Activated T-cell treated with anti-CD3 and anti-CD28 coated beads for 1 hour (primary cell): ENCODE data around the gene USP6NL.

Experiments
- DNase-seq: peaks from one replicate; pipeline ENCODE4 v3.0.0-alpha.2; 2020; ENCODE audit warnings: low read depth

USP6NL gene

DNA sequence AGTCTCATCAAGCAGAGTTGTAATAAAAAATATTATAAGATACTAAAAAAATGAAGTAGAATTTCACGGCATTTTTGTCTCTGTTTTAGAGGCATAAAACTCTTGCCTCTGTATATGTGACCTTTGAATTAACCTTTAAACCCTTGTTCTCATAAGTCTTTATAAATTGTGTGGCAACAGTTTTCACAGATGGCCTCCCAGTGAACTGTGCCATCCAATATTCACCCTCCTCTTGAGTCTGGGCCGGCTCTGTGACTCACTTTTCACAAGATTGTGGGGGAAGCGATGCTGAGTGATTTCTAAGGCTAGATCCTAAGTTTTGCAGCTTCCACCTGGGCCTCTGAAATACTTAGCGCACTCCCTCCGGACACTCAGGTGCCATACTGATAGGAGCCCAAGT lies 4.6 kb upstream of the USP6NL start:
- no peak for DNase-seq

DNA sequence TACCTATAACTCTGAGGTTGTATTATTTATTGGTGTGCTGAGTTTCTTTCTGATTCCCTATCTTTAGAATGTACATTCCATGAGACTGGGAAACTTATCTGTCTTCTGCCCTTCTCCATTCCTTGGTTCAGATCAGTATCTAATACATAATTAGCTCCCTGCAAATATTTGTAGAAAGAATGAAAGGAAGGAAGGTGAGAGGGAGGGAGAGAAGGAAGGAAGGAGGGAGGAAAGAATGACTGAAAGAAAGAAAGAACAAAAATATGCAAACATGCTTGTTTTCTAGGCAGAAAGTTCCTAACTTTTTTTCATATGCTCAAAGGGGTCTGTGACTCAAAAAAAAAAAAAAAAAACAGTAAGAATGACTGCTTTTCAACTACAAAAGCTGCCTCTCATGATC lies 3.9 kb upstream of the USP6NL start:
- no peak for DNase-seq

DNA sequence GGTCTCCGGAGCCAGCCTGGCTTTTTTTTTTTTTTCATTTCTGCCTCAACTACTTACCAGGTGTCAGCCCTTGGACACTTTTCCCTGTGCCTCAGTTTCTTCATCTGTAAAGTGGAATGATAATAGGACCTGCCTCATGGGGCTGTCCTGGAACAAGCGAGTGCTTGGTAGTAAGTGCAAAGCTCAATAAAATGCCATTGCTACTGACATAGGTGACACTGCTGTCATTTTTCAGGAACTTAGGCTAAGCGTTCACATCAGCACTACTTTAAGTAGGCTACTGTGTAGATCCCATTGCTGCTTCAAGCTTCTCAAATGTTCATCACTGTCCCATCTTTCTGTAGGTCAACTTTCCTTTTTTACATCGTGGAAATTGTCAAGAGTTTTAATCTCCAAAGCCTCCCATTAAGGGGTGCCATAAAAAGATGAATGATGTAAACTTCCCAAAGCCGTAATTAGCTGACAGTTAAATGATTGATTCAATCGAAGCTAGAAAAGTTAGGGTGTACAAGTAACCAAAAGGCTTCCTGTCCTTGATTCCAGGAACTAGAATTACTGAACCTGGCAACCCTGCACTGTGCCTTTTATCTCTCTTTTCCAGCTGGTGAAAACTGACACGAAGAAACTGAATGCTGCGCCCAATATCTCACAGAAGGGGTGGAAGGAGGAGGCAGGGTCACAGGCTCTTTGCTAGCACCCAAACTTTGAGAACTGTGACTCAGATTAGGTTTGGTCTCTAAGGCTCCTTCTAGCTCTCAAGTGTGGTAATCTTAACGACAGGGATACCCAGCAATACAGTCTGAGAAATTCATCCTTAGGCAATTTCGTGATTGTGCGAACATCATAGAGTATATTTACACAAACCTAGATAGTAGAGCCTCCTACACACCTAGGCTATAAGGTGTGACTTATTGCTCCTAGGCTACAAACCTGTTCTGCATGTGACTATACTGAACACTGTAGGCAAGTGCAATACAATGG lies 861 bp upstream of the USP6NL start:
- no peak for DNase-seq

DNA sequence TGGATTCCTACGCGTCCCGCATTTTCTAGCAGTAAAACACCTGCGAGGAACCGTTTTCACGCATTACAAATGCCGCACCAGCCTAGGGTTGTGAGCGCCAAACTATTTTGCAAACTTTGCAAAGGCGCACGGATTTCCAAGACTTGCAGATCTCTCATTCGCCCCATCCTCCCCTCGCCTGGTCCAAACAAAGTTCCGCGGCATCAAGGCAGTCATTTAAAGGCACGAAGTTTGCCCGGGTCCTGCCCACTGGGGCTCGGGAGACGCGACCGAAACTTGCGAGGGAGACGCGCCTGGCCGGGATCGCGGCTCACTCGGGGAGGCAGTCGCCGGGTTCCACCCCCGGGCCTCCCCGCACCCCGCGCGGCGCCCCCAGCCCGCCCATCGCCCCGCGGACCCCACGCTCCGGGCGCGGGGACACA lies 613 bp downstream of the USP6NL start:
- DNase-seq: no peak

DNA sequence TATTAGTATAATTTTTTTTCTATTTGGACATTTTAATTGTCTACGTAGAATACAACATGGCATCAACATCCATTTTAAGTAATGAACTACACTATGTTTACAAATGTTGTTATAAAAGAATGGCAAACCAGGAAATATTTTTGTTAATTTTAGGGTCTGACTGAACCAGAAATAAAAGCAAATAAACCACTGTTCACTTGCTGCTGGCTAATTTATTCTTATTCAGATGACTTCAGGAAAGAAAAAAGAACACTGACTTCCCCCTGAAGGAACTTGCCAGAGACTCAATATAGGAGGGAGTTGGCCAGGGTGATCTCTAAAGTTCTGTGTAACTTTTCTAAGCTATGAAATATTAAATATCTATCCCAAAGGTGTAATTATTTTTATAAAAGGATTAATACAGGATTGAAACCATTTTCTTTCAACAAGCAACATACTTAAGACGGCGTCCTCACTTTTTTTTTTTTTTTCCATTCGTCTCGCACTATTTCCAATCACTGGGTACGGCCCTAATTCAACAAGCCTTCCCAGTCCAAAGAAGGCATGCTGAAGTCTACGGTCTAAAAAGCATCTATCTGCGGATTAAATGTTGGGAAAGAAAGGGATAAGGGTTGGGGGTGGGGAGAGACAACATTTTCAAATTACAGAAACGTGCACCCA lies 1.2 kb downstream of the USP6NL start:
- no peak for DNase-seq

DNA sequence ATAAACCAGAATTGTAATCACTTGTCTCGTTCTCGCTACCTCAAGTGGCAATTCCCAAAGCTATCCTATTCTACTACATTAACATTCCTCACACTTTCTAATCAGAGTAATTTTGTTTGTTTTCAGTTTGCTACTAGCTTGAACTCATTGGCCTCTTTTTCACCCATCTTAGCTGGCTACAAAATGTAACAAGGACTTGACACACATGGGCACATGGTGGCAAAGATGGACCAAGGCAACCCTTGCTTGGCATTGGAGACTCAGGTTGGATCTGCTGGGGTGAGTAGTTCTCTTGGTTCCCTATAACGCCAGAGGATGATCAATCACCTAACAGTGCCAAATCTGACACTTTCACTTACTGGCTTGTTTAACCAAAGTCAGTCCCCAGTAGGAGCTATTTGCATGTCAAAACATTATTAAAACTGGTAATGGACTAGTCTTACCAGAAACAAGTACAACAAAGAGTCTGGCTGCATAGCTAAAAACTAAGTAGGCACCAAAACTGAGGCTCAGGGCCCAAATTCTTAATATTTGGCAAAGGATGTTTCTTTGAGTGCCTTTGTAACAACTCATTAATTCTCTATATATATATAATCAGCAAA lies 1.9 kb downstream of the USP6NL start:
- no peak for DNase-seq

DNA sequence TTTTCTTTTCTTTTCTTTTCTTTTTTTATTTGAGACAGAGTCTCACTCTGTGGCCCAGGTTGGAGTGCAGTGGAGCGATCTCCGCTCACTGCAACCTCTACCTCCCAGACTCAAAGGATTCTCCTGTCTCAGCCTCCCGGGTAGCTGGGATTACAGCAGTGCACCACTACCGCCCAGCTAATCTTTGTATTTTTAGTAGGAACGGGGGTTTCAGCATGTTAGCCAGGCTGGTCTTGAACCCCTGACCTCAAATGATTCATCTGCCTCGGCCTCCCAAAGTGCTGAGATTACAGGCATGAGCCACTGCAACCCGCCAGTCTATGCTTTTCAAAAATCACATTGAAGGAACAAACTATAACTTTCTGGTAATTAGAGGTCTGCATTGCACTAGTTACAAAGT lies 2.4 kb downstream of the USP6NL start:
- no peak for DNase-seq

DNA sequence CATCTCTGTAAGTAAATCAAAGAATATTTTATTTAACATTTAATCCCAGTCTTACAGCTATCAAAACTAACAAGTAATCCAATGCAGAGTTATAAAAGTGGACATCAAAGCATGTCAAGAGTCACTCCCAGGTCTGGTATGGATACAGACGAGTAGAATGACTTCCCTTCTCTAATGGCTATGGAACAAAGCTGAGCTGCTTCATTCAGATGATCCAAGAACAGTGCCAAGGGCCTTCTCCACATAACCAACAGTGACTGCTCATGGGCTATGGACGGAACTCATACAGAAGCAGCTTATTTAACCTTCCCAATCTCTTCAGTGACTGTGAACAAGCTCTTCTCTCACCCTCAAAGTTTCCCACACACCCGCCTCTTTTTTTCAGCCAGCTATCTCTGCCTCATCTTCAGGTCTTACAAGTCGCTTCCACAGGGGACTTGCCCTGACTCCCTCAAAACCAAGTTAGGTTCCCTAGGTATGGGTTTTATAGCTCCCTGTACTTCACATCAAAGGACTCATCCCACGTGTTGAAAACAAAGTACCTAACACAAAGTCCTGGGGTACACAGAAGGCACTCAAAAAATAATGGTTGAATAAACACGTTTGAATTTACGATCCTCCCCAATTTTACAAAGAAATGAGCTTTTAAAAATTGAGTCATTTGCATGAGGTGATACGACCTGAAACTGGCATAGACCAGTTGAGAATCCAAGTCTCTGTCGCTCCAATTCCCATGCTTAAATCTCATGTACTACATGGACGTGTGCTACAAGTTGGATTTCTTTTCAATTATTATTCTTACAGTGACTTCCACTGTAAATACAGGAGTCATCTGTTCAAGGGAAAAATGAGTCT lies 3.1 kb downstream of the USP6NL start:
- no peak for DNase-seq

DNA sequence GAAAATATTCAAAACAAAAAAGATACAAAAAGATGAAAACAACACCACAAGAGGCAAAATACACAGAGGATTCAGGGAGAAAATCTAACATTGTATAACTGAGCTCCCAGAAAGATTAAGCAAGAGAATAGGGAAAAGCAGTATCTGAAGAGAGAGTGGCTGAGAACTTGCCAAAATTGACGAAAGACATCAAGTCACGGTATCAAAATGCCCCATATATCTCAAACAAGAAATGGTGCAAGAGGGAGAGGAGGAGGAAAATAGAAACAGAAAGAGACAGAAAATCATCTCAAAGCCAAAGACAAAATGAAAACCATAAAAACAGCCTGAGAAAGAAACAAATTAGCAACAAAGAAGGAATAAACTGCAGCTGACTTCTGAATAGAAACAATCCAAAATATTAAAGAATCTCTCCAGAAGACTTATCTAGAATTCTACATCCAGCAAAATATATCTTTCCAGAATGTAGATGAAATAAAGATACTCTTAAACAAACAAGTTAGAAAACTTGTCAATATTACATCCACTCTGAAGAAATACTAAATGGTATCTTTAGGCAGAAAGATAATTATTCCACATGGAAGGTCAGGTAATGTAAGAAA lies 5.5 kb downstream of the USP6NL start:
- DNase-seq: no peak

DNA sequence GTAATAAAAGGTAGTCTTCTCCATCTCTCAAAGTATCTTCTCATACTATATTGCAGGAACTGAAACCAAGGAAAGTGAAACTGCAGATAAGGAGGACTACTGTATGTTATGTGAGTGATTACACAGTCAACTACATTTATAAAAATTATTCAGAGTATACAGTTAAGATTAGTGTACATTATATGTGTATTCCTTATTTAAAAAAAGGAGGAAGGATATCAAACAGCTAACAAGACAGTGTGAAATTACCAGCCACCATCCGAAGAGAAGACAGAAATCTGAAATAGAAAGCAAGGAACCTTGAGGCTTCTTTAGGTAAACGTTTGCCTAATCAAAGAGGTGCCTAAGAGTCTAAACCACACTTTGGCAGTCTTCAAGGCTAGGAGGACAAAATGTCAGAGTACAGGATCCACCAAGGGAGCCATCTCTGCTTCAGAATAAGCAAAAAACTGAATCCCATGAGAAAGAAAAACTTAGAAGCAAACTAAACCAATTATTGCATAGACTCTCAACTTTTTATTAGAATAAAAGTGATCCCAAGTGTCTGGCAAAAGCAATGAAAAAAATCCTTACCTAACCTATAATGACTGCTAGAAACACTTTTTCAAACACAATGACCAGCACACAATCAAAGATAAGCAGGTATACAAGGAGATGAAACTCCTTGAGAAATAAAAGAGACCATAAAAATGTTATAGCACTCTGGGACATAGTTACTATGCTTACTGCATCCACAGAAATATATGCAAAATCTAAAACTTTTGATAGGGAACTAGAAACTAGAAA lies 6.4 kb downstream of the USP6NL start:
- DNase-seq: no peak

DNA sequence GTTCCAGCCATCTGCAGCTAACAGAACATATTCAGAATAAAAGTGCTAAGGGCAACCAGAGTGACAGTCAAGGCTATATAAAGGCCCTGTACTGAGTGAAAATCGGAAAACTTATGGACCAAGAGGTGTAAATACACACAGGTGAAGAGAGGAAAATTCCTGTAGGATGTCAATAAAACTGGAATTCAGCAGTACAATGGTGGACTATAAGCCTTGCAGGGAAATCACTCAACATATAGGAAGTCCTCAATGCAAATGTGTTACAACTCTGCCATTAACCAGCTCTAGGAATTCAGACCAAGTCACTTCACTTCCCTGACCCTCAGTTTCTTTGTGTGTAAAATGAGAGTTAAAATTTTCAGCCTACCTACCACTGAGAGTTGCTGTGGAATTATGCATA lies 7.7 kb downstream of the USP6NL start:
- DNase-seq: no peak

DNA sequence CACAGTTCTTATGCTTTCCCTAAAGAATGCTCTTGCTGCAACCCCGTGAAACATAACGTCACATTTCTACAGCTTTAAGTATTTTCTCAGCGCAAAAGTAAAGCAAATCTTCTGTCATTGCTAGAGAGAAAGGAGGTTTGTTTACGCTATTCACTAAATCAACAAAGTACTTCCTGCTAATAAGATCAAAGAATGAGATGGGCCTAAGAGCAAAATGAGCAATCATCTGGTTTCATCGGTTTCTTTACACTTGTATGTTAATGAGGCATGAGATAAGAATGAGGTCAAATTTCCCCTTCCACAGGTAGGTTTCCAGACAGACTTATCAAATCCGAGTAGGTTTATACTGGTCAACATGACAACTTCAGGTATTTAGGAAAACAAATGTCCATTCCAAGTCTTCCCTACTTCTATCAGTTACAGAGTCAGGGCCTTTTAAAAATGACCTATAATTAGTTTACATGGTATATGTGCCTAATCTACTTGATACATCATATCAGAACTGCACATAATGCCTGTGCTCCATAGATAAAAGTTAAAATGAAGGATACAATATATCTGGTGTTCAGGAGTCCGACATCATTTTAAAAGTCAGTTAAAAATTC lies 8.4 kb downstream of the USP6NL start:
- DNase-seq: no peak

DNA sequence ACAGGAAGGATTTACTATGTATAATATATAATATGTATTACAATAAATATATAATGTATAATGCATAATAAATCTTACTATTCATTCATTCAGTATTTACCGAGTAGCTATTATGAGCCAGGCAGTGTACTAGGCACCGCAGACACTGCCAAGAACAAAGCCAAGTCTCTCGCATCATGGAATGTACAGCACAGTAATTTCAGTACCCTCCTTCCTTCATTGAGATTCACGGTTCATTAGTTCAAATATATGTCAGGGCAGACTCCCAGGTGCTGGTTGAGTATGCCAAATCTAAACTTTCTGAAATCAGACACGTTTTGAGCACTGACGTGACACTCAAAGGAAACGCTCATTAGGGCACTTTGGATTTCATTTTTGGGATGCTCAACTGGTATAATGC lies 9.1 kb downstream of the USP6NL start:
- no peak for DNase-seq

DNA sequence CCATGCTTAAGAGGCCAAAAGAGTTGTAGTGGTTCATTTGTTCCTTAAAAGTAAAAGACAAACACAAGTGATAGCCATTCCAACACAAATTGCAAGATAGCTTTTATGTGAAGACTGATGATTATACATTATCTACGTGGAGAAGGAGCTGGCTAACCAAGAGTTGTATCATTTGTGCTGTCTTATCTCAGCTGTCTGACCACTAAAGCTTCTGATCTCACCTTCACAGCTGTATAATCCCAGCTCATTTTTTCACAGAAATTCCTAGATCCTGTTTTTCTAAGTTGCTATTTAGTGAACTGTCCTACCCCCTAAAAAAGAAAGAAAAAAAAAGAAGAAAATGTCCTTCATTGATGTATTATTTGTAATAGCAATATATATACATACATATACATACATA lies 9.8 kb downstream of the USP6NL start:
- no peak for DNase-seq

DNA sequence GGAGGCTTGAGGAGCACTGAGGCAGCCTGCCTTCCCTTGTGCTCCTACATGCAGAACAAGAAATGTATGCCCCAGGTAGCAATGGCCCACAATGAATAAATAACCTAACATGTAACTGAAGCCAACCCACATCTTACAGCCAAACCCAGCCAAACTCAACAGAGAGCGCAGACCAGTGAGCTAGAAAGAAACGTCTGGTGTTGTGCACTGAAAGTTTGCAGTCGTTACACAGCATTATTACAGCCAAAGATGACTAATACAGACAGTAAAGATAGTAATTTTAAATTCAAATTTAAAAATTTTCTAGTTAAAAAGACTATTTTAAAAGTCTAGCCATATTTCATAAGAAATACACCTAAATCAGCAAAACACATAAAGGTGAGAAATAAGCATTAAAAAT lies 11.2 kb downstream of the USP6NL start:
- DNase-seq: no peak

DNA sequence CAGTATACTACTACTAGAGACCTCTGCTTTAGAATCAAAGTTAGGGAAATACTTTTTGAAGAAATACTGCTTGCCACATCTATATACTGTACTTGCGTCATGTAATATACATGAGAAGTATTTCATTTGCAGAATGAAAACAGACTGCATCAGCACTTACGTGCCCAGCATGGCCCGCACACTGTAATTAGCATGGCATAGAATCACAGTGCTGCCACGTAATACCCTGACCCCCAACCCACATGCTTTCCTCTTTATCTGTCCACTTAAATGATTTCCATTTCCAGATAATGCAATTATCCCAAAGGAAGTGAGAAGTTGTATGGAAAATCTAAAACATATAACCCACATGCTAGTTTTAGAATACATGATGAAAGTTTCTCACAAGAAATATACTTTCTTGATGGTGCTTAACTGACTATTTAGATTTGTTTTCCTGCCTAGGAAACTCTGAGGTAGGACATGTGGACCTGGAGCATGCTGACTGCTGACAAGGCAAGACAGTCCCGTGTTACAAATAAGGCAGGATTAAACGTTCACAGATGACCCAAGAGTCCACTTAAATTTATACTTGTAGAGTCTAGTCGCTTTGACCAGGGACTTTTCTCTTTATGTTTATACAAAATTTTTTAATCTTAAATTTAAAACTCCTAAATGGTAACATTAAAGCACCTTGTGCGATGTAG lies 12.6 kb downstream of the USP6NL start:
- DNase-seq: no peak

DNA sequence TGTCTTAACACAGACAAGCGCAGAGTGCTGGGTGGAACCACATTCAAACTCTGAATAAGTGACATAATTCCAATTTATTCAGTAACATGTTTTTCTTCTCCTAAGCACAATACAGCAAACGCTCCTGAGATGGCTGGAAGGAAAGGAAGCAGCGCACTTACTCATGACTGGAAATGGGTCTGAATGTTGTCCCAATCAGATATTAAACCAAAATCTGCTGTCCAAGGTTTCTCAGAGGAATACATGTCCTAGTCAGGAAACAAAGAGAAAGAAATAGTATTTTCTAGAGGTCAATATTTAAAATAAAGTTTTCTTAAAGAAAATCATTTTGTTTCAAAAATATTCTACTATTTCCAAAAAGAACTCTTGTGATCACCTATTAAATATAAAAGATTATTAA lies 14.0 kb downstream of the USP6NL start:
- DNase-seq: no peak

DNA sequence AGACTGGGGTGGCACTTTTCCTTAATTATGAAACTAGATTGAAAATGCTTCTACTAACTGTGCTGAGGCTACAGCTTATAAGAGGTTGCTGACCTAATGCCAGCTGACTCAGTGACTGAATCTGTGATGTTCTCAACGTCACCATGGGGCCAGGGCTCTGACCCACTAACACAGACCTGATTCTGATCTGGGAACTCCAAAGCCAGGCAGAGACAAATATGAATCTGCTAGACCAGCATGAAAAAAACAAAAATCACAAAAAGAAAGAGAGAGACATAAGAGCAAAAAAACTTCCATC lies 16.1 kb downstream of the USP6NL start:
- no peak for DNase-seq

DNA sequence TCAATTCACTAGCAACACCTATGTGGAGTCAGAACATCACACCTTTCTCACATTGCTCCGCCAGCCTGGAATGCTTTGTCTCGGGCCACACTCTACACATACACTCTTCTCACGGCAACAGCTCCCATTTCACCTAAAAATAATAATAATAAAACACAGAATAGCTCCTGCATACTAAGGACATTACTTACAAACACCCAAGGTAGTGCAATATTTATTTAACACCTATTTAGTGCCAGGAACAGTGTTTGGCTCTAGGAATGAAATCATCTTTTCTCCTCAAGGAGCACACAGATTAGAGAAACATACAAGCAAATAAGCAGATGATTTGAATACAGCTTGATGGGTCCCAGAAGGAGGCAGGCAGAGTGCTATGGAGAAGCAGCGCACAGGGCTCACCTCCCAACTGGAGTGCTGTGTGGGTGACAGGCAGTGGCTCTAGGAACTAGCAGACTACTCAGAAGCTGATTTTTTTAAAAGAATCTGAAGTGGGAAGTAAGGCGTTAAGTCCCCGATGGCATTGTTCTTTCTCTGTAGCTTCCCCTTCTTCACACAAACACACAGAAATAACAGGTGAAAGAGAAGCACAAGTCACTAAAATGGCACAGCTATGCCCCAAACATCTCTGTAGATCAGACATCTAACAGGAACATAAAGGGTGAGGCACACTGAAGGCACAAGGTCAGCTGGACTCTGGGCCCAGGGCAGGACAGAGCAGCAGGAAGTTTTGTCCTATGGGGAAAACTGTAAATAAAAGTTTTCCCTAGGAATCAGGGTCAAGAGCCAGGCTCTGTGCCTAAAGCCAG lies 16.7 kb downstream of the USP6NL start:
- DNase-seq: no peak
